ENCODE data around the gene FRMPD1.

Gene FRMPD1

GRCh38 chr9:37788332-37788731 lies 137.6 kb downstream of the FRMPD1 start:
- no peak for DNase-seq

- no peak for DNase-seq
Observed at GRCh38 chr9:37790096-37790495, 139.3 kb downstream of the FRMPD1 start.

GRCh38 chr9:37792122-37792521 lies 141.4 kb downstream of the FRMPD1 start:
- no peak for DNase-seq

GRCh38 chr9:37796232-37796631 lies 145.5 kb downstream of the FRMPD1 start:
- DNase-seq, result no peak

All from activated effector memory CD4-positive, alpha-beta T cell treated with Interleukin-2 at 50 U/mL for 16 hours (primary cell).